NCI-H774 (cell line): ENCODE results near the gene DLGAP1.
"Not testable (repeated sequence)": the region's sequence is repeated elsewhere in the genome, so short reads cannot be mapped to it uniquely, and the experiment has no call there.

ENCODE experiments used
- DNase-seq: peaks from one replicate; lab custom pipeline; 2025; lab: John Stamatoyannopoulos, UW

Gene DLGAP1

GRCh38 chr18:4455113-4455811 is at the start of gene DLGAP1:
Gene DLGAP1, minus strand, starts transcription at chr18:4455307.
- no peak for DNase-seq

GRCh38 chr18:4494703-4495284 is 39.7 kb upstream of the DLGAP1 start:
- not testable (repeated sequence) for DNase-seq

DNA sequence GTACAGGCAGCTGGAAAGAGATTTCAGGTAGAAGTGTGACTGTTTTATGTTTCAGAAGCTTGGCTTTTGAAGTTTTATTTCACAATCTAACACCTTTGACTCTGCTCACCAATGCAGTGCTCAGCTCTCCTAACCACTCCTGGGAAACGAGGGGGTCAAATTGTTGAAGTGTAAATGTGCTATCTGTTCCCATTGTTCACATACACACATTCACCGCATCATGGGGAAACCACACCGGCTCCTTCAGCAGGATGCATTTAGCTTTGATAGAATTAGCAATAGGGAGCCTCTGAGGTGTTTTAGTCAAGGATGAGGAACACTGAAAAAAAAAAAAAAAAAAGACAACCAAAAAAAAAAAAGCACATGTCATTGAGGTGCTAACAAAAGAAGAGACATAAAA is 13.4 kb upstream of the DLGAP1 start:
- no peak for DNase-seq

DNA sequence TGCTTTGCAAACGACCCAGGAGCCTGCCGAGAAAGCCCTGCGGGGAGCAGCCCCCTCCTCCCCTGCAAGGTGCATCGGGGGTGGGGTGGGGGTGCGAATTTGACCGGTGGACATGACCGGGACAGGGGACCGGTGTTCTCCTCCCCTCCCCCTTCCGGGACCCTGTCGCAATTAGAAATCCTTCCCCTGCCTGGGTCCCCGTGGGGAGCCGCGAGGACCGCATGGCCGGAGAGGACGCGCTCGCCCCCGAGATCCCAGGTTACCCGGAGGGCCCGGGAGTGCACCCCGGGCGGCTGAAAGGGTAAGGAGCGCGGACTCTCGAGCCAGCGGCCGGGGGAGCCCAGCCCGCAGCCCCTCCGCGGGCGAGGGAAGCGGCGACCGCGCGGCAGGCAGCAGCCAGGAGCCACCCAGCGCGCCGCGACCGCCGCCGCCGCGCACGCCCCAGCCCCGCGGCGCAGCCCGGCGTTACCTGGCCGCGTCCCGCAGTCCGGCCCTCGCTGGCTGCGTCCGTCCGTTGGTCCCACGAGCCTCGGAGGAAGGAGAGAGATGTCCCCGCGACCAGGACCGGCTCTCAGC is 482 bp downstream of the DLGAP1 start:
- no peak for DNase-seq

DNA sequence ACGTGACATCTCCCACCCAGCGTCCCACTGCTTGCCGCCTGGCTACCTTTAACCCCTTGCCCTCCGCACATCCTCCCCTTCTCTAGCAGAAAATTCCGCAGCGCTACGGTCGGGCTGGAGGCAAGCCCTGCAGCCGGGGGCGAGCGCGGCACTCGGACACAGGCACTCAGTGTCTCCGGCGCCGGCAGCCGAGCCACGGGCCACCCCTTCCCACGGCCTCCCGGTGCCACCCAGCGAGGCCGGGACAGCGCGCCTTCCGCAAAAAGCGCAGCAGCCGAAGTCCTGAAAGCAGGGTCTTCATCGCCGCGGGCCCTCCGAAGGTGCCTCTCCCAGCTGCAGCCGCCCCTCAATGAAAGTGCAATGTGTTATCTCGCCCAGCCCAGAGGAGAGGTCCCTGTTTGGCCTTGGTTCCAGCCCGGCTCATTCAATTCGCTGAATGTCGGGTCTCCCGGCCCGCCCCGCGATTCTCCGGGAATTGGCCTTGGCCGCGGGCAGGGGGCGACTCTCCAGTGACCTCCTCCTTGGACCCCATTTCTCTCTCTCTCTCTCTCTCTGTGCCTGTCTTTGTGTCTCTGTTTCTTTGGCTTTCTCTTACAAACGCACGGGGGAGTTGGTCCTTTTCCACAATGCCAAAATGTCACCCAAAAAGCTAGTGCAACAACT is 1.1 kb downstream of the DLGAP1 start:
- DNase-seq, result no peak

DNA sequence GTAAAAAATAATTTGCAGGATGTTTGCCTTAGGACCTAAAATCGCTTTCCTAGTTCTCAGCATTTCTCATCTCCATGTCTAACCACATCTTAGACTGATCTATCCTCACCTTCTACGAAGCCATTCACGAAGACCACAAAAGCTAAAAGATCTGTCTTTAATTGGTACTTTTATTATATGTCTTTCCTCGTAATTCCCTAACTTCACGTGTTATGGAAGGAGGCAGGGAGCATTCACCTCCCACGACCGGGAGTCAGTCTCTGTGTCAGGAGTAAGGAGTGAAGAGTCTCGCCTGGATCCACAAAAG is 1.6 kb downstream of the DLGAP1 start:
- no peak for DNase-seq

- no peak for DNase-seq
Measured at GRCh38 chr18:4450065-4450658, 4.9 kb downstream of the DLGAP1 start.

GRCh38 chr18:4445902-4446301 is 9.2 kb downstream of the DLGAP1 start:
- DNase-seq, result no peak

GRCh38 chr18:4444306-4444705 is 10.8 kb downstream of the DLGAP1 start:
- DNase-seq, result no peak

GRCh38 chr18:4441098-4441497 is 14.0 kb downstream of the DLGAP1 start:
- DNase-seq, result no peak

DNA sequence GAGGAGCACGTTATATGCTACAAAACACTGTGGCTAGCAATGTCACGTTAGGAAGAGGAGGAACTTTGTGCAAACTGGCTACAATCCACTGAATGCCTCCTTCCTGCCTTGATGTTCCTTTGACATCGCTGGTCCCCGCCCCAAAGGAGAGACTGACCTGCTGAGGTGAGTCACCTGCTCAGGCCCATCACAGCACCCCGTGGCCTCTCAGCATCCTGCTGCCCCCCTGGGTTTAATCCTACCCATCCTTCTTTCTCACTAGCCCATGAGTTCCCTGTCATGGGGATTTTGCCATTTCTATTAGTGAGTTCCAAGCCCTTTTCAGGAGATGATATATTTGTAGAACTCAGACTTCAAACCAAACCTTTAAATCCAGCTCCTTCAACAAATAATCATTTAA is 16.2 kb downstream of the DLGAP1 start:
- no peak for DNase-seq

- DNase-seq, result no peak
Measured at GRCh38 chr18:4433717-4434116, 21.4 kb downstream of the DLGAP1 start.

GRCh38 chr18:4430836-4431235 is 24.3 kb downstream of the DLGAP1 start:
- no peak for DNase-seq

DNA sequence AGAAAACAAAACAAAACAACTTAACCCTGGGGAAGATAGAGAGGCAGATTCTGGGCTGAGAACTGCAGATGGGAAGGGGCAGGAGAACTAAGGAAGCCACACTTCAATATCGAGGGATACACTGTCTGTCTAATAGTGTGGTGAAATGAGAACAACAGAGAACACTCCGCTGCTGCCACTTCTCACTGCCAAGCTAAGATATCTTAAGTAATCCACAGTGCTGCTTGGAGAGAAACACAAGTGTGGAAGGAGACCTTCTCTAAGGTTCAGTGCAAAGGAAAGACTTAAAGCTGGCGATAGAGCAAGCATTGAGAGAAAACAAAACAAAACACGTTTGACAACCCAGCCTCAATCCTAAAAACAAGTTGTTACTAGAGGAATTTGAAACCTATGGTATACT is 37.4 kb downstream of the DLGAP1 start:
- DNase-seq, result no peak

DNA sequence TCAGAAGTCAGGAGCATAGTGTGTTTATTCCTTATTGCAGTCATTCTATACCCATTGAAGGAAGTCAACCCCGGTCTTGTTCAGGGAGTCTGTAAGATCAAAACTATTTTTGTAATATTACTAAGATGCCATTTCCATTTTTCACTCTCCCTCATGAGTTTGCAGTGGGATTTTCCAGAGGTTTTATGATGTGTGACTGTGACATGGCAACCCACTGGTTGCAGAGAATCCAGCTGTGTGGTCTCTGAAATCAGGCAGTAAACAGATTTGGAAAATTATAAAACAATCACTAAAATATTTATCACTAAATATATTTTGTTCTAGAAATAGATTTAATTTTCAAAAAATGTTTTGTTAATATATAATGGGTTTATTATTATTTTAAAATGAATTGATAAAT is 38.1 kb downstream of the DLGAP1 start:
- no peak for DNase-seq

- DNase-seq, result no peak
Measured at GRCh38 chr18:4412286-4412685, 42.8 kb downstream of the DLGAP1 start.

DNA sequence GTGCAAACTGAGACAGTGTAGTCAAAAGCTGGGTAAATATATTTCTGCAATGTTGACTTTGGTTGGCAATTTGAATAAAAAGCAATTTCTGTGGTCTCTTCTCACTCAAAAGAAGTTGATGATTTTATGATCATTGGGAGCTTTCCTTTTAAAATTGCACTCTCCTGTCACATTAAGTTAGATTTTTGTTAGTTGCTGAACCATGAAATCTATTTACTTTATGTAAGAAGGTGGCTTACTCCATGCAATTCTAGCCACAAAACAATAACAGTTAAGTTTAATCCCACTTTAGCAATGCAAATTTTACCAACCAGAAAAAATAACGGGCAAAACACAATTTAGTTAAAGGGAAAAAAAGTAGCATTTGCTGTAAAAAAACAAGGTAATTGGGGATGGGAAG is 48.3 kb downstream of the DLGAP1 start:
- DNase-seq, result no peak

- DNase-seq, result no peak
Measured at GRCh38 chr18:4405965-4406364, 49.1 kb downstream of the DLGAP1 start.

- no peak for DNase-seq
Measured at GRCh38 chr18:4403836-4404235, 51.3 kb downstream of the DLGAP1 start.

- DNase-seq, result no peak
Measured at GRCh38 chr18:4400911-4401310, 54.2 kb downstream of the DLGAP1 start.

GRCh38 chr18:4399929-4400328 is 55.2 kb downstream of the DLGAP1 start:
- no peak for DNase-seq

DNA sequence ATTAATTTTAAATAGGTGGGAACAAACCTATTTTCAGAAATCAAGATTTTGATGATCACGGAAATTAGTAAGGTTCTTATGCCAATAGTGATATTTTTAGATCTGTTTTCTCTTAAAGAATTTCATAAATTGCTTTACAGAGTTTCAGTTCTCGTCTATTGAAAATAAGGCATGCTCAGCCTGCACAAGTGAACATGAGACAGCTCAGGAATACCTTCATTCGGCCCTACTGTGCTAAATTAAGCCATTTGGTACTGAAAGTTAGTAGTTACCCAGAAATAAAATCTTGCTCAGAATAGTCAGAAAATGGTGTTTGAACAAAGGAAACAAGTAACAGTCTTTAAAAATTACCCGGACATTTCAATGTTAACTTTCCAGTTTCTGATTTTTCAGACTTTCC is 60.4 kb downstream of the DLGAP1 start:
- DNase-seq, result no peak

GRCh38 chr18:4391859-4392258 is 63.2 kb downstream of the DLGAP1 start:
- DNase-seq, result no peak
